Colon (tissue), 2 donors: Measurements from ENCODE around the gene OR10H5.
"Not testable (repeated sequence)": the region's sequence is repeated elsewhere in the genome, so short reads cannot be mapped to it uniquely, and the experiment has no call there.

ENCODE experiments used
- FAIRE-seq: peaks from 2 replicates; lab custom pipeline; 2012; peaks lifted over from hg19 to GRCh38; lab: Jason Lieb, UNC
- donor health status: control.
- donor health status: control.

OR10H5 gene

GRCh38 chr19:15811476-15811875 lies 24.0 kb downstream of the OR10H5 start:
- no peak for FAIRE-seq

- FAIRE-seq, result no peak
These were observed 24.7 kb downstream of the OR10H5 start for GRCh38 chr19:15812060-15812722.

- no peak for FAIRE-seq
These were observed 26.5 kb downstream of the OR10H5 start for GRCh38 chr19:15813916-15814315.

- FAIRE-seq, result no peak
These were observed 27.8 kb downstream of the OR10H5 start, which contains the start of gene OR10H1 for GRCh38 chr19:15815306-15815705. Gene OR10H1, minus strand, starts transcription at chr19:15815664. Its CDS starts 7,627 bp downstream, at chr19:15808037.

GRCh38 chr19:15820646-15821045 lies 33.2 kb downstream of the OR10H5 start:
- FAIRE-seq, result no peak

- FAIRE-seq, result no peak
These were observed 38.3 kb downstream of the OR10H5 start for GRCh38 chr19:15825753-15826152.

- no peak for FAIRE-seq
These were observed 40.7 kb downstream of the OR10H5 start for GRCh38 chr19:15828121-15828610.

- FAIRE-seq, result not testable (repeated sequence)
These were observed 41.3 kb downstream of the OR10H5 start for GRCh38 chr19:15828611-15829305.

- no peak for FAIRE-seq
These were observed 41.8 kb downstream of the OR10H5 start for GRCh38 chr19:15829306-15829698.

- no peak for FAIRE-seq
These were observed 42.3 kb downstream of the OR10H5 start for GRCh38 chr19:15829786-15830185.

GRCh38 chr19:15831626-15832025 lies 44.2 kb downstream of the OR10H5 start:
- no peak for FAIRE-seq

- not testable (repeated sequence) for FAIRE-seq
These were observed 46.8 kb downstream of the OR10H5 start for GRCh38 chr19:15834232-15834631.

GRCh38 chr19:15835565-15836329 lies 48.3 kb downstream of the OR10H5 start:
- FAIRE-seq, result not testable (repeated sequence)

GRCh38 chr19:15836330-15837220 lies 49.1 kb downstream of the OR10H5 start:
- FAIRE-seq, result no peak

- no peak for FAIRE-seq
These were observed 49.8 kb downstream of the OR10H5 start for GRCh38 chr19:15837221-15837731.

- FAIRE-seq, result no peak
These were observed 50.9 kb downstream of the OR10H5 start for GRCh38 chr19:15838351-15838750.

- not testable (repeated sequence) for FAIRE-seq
These were observed 52.4 kb downstream of the OR10H5 start for GRCh38 chr19:15839888-15840287.

GRCh38 chr19:15840833-15841232 lies 53.4 kb downstream of the OR10H5 start:
- FAIRE-seq, result no peak

GRCh38 chr19:15841875-15842569 lies 54.6 kb downstream of the OR10H5 start:
- FAIRE-seq, result no peak

GRCh38 chr19:15843203-15843893 lies 55.9 kb downstream of the OR10H5 start:
- no peak for FAIRE-seq
